ENCODE measurements around the gene WDR46. TPM values are rescaled to one million over a fixed set of nuclear protein-coding genes. Genes with fewer than 3 reads are reported as not detected.
A peak's percentile ranks its signal among the peaks of the same experiment; 100 is the strongest.

The WDR46 gene
- total and polyA plus RNA-seq, 2 of the 13 experiments (the other 11 are each of a cell fraction or from before 2014, with no cell fraction given), result 47.4 to 105 TPM

- no peak; the same call in 1 of the 2 replicates for TF ChIP-seq ZBTB14 (CRISPR knock-in tag; IDR thresholded peaks at IDR 0.05)
- TF ChIP-seq E2F1 (CRISPR knock-in tag; IDR thresholded peaks at IDR 0.05), result no peak; the same call in 1 of the 2 replicates
- TF ChIP-seq TFE3 (CRISPR knock-in tag; IDR thresholded peaks at IDR 0.05), result peak; percentile 71
- TF ChIP-seq SATB2 (CRISPR knock-in tag; IDR thresholded peaks at IDR 0.05), result no peak
- peak; percentile 33 for TF ChIP-seq NR2C2 (CRISPR knock-in tag; IDR thresholded peaks at IDR 0.05; ENCODE audit: borderline replicate concordance)
- no peak for TF ChIP-seq CHCHD3 (CRISPR knock-in tag; IDR thresholded peaks at IDR 0.05)
- TF ChIP-seq ZNF580 (CRISPR knock-in tag; IDR thresholded peaks at IDR 0.05; ENCODE audit: borderline replicate concordance, low read depth), result peak; percentile 86
- peak; percentile 17; the same call in 1 of the 2 replicates for TF ChIP-seq POLR2AphosphoS2 (IDR thresholded peaks at IDR 0.05; ENCODE audit: low read depth, low read length)
- peak; percentile 93 for TF ChIP-seq SP2 (CRISPR knock-in tag; IDR thresholded peaks at IDR 0.05)
- no peak for TF ChIP-seq HOXA7 (CRISPR knock-in tag; IDR thresholded peaks at IDR 0.05)
- TF ChIP-seq AKAP8 (CRISPR knock-in tag; IDR thresholded peaks at IDR 0.05), result no peak; the same call in none of the 2 replicates
- TF ChIP-seq TOPORS (CRISPR knock-in tag; IDR thresholded peaks at IDR 0.05), result peak; percentile 91
- TF ChIP-seq KAT8 (CRISPR knock-in tag; IDR thresholded peaks at IDR 0.05), result peak; percentile 80
- 0 out of 2 replicates have a peak, but pooled peaks have one; percentile 76 for TF ChIP-seq MAX (IDR thresholded peaks at IDR 0.05)
- peak; percentile 87 for TF ChIP-seq DRAP1 (CRISPR knock-in tag; IDR thresholded peaks at IDR 0.05)
- TF ChIP-seq ZNF687 (CRISPR knock-in tag; IDR thresholded peaks at IDR 0.05), result peak; percentile 91
- TF ChIP-seq ZNF326 (CRISPR knock-in tag; IDR thresholded peaks at IDR 0.05; ENCODE audit: borderline replicate concordance), result no peak
- TF ChIP-seq DNMT1 (CRISPR knock-in tag; IDR thresholded peaks at IDR 0.05), result no peak
- TF ChIP-seq ZNF75D (CRISPR knock-in tag; IDR thresholded peaks at IDR 0.05; ENCODE audit: borderline replicate concordance), result no peak
- no peak for TF ChIP-seq IRX3 (CRISPR knock-in tag; IDR thresholded peaks at IDR 0.05; ENCODE audit: borderline replicate concordance, low read depth)
Measured at GRCh38 chr6:33248932-33249731, 39.9 kb downstream of the WDR46 start (continued).
